HCT116 (cell line): ENCODE results near the gene STARD6. TPM values are rescaled to one million over a fixed set of nuclear protein-coding genes. Genes with fewer than 3 reads are reported as not detected.

Source experiments
- ATAC-seq: fragments of 200-7000 bp; cut with Tn5 transposase; 2 replicates; pipeline ENCODE4 v1.9.1; 2020; ENCODE audit warnings: mild to moderate bottlenecking, moderate library complexity
- BruUV-seq: library from RNA; stranded (reverse); fragments of 400-500 nt; replicated peaks from 2 replicates; lab custom pipeline; 2021; lab: Mats Ljungman, UMichigan
- CTCF ChIA-PET: fragments of 300-600 bp; sonication (Branson Sonifier 250); formaldehyde crosslinking; loops from one replicate; lab custom pipeline; 2021; ENCODE audit warnings: antibody characterized with exemption; lab: Charles Lee
- POLR2A ChIA-PET: fragments of 300-600, 350-600 bp; sonication (Branson Sonifier 250); formaldehyde crosslinking; loops from one replicate; lab custom pipeline; 2021; ENCODE audit warnings: antibody characterized with exemption; lab: Charles Lee
- RAD21 ChIA-PET, 2 experiments: fragments of 300-600 bp; sonication (Branson Sonifier 250); formaldehyde crosslinking; loops; one replicate each; lab custom pipeline; 2023; ENCODE audit warnings: low total read pairs in 2 of 2; ENCODE audit not compliant: uncharacterized antibody in 2 of 2, unreplicated experiment in 2 of 2, low non-redundant PET in 1 of 2; lab: Charles Lee
- DNase-seq: peaks from one replicate; pipeline ENCODE4 v3.0.0-alpha.2; 2010; ENCODE audit warnings: low read depth, low spot score
- H2AFZ ChIP-seq: fragments of 200-600 bp; shearing (Covaris generic), sonication (generic); 2 replicates; pipeline ENCODE4 v1.6.1; 2017; ENCODE audit warnings: low read depth, mixed run types, mixed read lengths, antibody characterized with exemption, low read length; ENCODE audit not compliant: poor library complexity, severe bottlenecking
- H3K27ac ChIP-seq: 2 replicates; pipeline ENCODE4 v1.5.1; 2012; ENCODE audit warnings: low read depth, low read length
- H3K27me3 ChIP-seq: fragments of 200-600 bp; sonication (generic); 2 replicates; pipeline ENCODE4 v1.6.1; 2016; ENCODE audit warnings: mixed run types, low read length, mixed read lengths; ENCODE audit not compliant: insufficient read depth
- H3K36me3 ChIP-seq, 2 experiments: fragments of 200-500 bp in 1 of 2; fragments of 200-600 bp in 1 of 2; sonication (Bioruptor generic) in 1 of 2; sonication (generic) in 1 of 2; 2 replicates each; pipeline versions ENCODE4 v1.5.1 to v1.6.1; 2014 to 2016; ENCODE audit warnings: low read length in 2 of 2, inconsistent platforms in 1 of 2, mixed read lengths in 1 of 2, mixed run types in 1 of 2; ENCODE audit not compliant: insufficient read depth in 2 of 2, control insufficient read depth in 1 of 2
- H3K4me1 ChIP-seq, 2 experiments: fragments of 200-600 bp in 1 of 2; sonication (generic) in 1 of 2; 2 replicates each; pipeline versions ENCODE4 v1.5.1 to v1.6.1; 2012 to 2017; ENCODE audit warnings: low read length in 2 of 2, inconsistent platforms in 1 of 2, mild to moderate bottlenecking in 1 of 2, mixed read lengths in 1 of 2, mixed run types in 1 of 2, moderate library complexity in 1 of 2; ENCODE audit not compliant: insufficient read depth in 2 of 2, control insufficient read depth in 1 of 2
- H3K4me2 ChIP-seq: fragments of 200-600 bp; sonication (generic); 2 replicates; pipeline ENCODE4 v1.6.1; 2017; ENCODE audit warnings: mixed run types, low read length, mixed read lengths
- H3K4me3 ChIP-seq, 2 experiments: fragments of 200-600 bp in 1 of 2; sonication (generic) in 1 of 2; replicated peaks in 1 of 2; 2 replicates each; pipeline ENCODE4 v1.5.1; 2011 to 2016; ENCODE audit warnings: low read length in 2 of 2, control low read depth in 1 of 2, low read depth in 1 of 2, mild to moderate bottlenecking in 1 of 2, mixed read lengths in 1 of 2, mixed run types in 1 of 2
- H3K79me2 ChIP-seq: fragments of 200-600 bp; sonication (generic); 2 replicates; pipeline ENCODE4 v1.6.1; 2017; ENCODE audit warnings: mild to moderate bottlenecking, mixed run types, low read length, moderate library complexity, mixed read lengths; ENCODE audit not compliant: insufficient read depth
- H3K9ac ChIP-seq: fragments of 200-600 bp; sonication (generic); 2 replicates; pipeline ENCODE4 v1.6.1; 2016; ENCODE audit warnings: low read length, mixed read lengths
- H3K9me2 ChIP-seq: fragments of 200-600 bp; sonication (generic), shearing (Covaris generic); 2 replicates; pipeline ENCODE4 v1.6.1; 2017; ENCODE audit warnings: mixed run types, mild to moderate bottlenecking, moderate library complexity; ENCODE audit not compliant: insufficient read depth
- H3K9me3 ChIP-seq, 2 experiments: fragments of 200-500 bp in 1 of 2; fragments of 200-600 bp in 1 of 2; sonication (Bioruptor generic) in 1 of 2; sonication (generic) in 1 of 2; 2 replicates each; pipeline ENCODE4 v1.6.1; 2014 to 2017; ENCODE audit warnings: low read length in 2 of 2, mixed read lengths in 2 of 2, inconsistent platforms in 1 of 2, low read depth in 1 of 2, mild to moderate bottlenecking in 1 of 2, mixed run types in 1 of 2, moderate library complexity in 1 of 2; ENCODE audit not compliant: control insufficient read depth in 1 of 2, insufficient read depth in 1 of 2
- H4K20me1 ChIP-seq: fragments of 200-600 bp; sonication (generic), shearing (Covaris generic); 2 replicates; pipeline ENCODE4 v1.6.1; 2017; ENCODE audit warnings: mixed run types, mild to moderate bottlenecking, moderate library complexity; ENCODE audit not compliant: insufficient read depth
- POLR2AphosphoS5 ChIP-seq: IDR thresholded peaks from 2 replicates; pipeline ENCODE4 v1.6.1; 2011; ENCODE audit warnings: mild to moderate bottlenecking, low read depth, low read length, moderate library complexity
- REST ChIP-seq: IDR thresholded peaks from 2 replicates; pipeline ENCODE4 v1.6.1; 2012; ENCODE audit warnings: low read depth
- SIN3A ChIP-seq: IDR thresholded peaks from 2 replicates; pipeline ENCODE4 v1.6.1; 2012; ENCODE audit warnings: low read depth
- SP1 ChIP-seq: IDR thresholded peaks from 2 replicates; pipeline ENCODE4 v1.6.1; 2012; ENCODE audit warnings: low read depth
- SRF ChIP-seq: IDR thresholded peaks from 2 replicates; pipeline ENCODE4 v1.6.1; 2012; ENCODE audit warnings: low read depth
- ZBTB33 ChIP-seq: IDR thresholded peaks from 2 replicates; pipeline ENCODE4 v1.6.1; 2011; ENCODE audit warnings: mild to moderate bottlenecking, low read length, moderate library complexity; ENCODE audit not compliant: insufficient replicate concordance; ENCODE audit errors: extremely low read depth
- ZFX ChIP-seq: fragments of 450-650 bp; IDR thresholded peaks from 2 replicates; pipeline ENCODE4 v1.6.1; 2017
- ZNF274 ChIP-seq: fragments of 200-500 bp; sonication (Bioruptor generic); IDR thresholded peaks from 2 replicates; pipeline ENCODE4 v1.6.1; 2014; ENCODE audit warnings: mild to moderate bottlenecking, low read depth, low read length, inconsistent platforms
- intact Hi-C: fragments of 100-400 bp; cut with micrococcal nuclease; formaldehyde crosslinking; loops from 2 replicates; pipeline ENCODE4 v1.10.0; 2022
- total RNA-seq: library from RNA; stranded (reverse); gene quantifications from one replicate; pipeline ENCODE4 v1.2.1, GENCODE V29; 2021; ENCODE audit not compliant: unreplicated experiment
- TF ChIP-seq, protein P1 (sequence below): IDR thresholded peaks from 2 replicates; pipeline ENCODE4 v1.6.1; 2012
- TF ChIP-seq, protein P2 (sequence below), 3 experiments: fragments of 200-600 bp in 1 of 3; sonication (generic) in 1 of 3; IDR thresholded peaks in 2 of 3; conservative IDR thresholded peaks in 1 of 3; 2 replicates each; pipeline ENCODE4 v1.5.1; 2012 to 2017; ENCODE audit warnings: low read depth in 2 of 3, low read length in 2 of 3, antibody characterized with exemption in 1 of 3, borderline replicate concordance in 1 of 3, control low read depth in 1 of 3, mild to moderate bottlenecking in 1 of 3, mixed read lengths in 1 of 3, mixed run types in 1 of 3, moderate library complexity in 1 of 3; ENCODE audit not compliant: insufficient read depth in 1 of 3

STARD6 gene
- total RNA-seq, 1 experiment from 2014 or later = not detected

DNA sequence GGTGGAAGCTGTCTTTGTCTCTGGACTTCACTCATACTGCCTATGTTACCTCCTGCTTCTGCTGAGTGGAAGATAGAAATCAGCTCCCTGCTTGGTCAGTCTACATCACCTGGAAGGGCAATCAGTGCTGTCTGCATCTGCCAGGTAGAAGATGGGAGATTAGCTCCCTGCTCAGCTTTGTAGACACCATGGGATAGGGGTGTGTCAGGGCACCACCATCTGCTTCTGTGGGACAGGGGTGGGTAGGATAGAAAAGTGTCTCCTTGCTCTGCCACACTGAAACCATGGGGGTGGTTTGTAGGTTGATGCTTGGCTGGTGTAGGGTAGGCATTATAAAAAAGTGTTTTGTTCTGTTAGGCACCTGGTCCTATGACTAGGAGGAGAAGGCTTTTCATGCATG, 34.1 kb downstream of the STARD6 start:
- ChIA-PET RAD21 (no interaction called here), POLR2A (no interaction called here), CTCF (no interaction called here)
- H2AFZ ChIP-seq = no peak overlapping the region
- H3K36me3 ChIP-seq = no peaks in the 10 kb centered on the region
- H3K27me3 ChIP-seq = no peaks in the 10 kb centered on the region
- BruUV-seq = no TSS peak
- H3K9ac ChIP-seq = no peak overlapping the region
- H3K27ac ChIP-seq = no peak overlapping the region
- H3K79me2 ChIP-seq = no peaks in the 10 kb centered on the region
- no peak overlapping the region for H3K4me2 ChIP-seq
- intact Hi-C loops = no loop called here
- no peak for DNase-seq
- no peaks in the 10 kb centered on the region for H3K9me2 ChIP-seq
- H3K4me3 ChIP-seq = no peak overlapping the region
- H3K4me1 ChIP-seq = no peaks in the 10 kb centered on the region
- no peak for ATAC-seq
- TF ChIP-seq SRF = no peak
- TF ChIP-seq, protein P1, sequence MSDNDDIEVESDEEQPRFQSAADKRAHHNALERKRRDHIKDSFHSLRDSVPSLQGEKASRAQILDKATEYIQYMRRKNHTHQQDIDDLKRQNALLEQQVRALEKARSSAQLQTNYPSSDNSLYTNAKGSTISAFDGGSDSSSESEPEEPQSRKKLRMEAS = no peak
- no peak for TF ChIP-seq SIN3A
- no peak for TF ChIP-seq ZBTB33
- no peak for TF ChIP-seq ZFX
- TF ChIP-seq POLR2AphosphoS5 = no peak
- TF ChIP-seq SP1 = no peak
- TF ChIP-seq REST = no peak
- TF ChIP-seq, protein P2, sequence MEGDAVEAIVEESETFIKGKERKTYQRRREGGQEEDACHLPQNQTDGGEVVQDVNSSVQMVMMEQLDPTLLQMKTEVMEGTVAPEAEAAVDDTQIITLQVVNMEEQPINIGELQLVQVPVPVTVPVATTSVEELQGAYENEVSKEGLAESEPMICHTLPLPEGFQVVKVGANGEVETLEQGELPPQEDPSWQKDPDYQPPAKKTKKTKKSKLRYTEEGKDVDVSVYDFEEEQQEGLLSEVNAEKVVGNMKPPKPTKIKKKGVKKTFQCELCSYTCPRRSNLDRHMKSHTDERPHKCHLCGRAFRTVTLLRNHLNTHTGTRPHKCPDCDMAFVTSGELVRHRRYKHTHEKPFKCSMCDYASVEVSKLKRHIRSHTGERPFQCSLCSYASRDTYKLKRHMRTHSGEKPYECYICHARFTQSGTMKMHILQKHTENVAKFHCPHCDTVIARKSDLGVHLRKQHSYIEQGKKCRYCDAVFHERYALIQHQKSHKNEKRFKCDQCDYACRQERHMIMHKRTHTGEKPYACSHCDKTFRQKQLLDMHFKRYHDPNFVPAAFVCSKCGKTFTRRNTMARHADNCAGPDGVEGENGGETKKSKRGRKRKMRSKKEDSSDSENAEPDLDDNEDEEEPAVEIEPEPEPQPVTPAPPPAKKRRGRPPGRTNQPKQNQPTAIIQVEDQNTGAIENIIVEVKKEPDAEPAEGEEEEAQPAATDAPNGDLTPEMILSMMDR (IDR thresholded peaks at IDR 0.05 in 2 of 3, conservative IDR thresholded peaks at IDR 0.05 in 1 of 3; ENCODE audit: borderline replicate concordance in 1 of 3, insufficient read depth in 1 of 3, low read depth in 2 of 3, low read length in 2 of 3) = no peak
- no peak for TF ChIP-seq ZNF274
- no peaks in the 10 kb centered on the region for H4K20me1 ChIP-seq
- H3K9me3 ChIP-seq = no peaks in the 10 kb centered on the region
